Stimulated activated CD8-positive, alpha-beta memory T cell treated with anti-CD3 and anti-CD28 coated beads, Interleukin-15, amount 100 ng/mL, for 24 hours (primary cell): ENCODE data around the gene FRYL.
"Not testable (repeated sequence)": the region's sequence is repeated elsewhere in the genome, so short reads cannot be mapped to it uniquely, and the experiment has no call there.

Experiments
- DNase-seq: peaks from one replicate; pipeline ENCODE4 v3.0.0-alpha.2; 2020; ENCODE audit warnings: low read depth

The FRYL gene

DNA sequence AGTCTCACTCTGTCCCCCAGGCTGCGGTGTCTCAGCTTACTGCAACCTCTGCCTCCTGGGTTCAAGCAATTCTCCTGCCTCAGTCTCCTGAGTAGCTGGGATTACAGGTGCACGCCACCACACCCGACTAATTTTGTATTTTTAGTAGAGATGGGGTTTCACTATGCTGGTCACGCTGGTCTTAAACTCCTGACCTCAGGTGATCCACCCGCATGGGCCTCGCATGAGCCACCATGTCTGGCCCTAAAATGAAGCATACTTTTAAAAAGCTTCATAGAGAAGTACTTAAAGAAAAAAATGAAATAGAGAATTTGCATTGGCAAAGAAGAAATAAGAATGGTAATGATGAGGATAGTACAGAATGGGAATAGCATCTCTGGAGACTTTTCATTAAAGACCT lies 82.6 kb downstream of the FRYL start:
- not testable (repeated sequence) for DNase-seq

DNA sequence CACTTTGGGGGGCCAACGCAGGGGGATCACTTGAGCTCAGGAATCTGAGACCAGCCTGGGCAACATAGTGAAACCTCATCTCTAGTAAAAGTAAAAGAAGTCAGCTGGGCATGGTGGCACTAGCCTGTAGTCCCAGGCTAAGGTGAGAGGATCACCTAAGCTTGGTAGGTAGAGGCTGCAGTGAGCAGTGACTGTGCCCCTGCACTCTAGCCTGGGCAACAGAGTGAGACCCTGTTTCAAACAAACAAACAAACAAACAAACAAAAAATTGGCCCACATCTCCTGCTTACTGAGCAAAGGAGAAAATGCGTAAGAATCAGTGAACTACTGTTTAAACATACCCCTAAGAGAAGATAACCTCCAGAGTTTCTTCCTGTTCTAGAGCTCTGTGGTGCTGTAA lies 85.3 kb downstream of the FRYL start:
- no peak for DNase-seq

DNA sequence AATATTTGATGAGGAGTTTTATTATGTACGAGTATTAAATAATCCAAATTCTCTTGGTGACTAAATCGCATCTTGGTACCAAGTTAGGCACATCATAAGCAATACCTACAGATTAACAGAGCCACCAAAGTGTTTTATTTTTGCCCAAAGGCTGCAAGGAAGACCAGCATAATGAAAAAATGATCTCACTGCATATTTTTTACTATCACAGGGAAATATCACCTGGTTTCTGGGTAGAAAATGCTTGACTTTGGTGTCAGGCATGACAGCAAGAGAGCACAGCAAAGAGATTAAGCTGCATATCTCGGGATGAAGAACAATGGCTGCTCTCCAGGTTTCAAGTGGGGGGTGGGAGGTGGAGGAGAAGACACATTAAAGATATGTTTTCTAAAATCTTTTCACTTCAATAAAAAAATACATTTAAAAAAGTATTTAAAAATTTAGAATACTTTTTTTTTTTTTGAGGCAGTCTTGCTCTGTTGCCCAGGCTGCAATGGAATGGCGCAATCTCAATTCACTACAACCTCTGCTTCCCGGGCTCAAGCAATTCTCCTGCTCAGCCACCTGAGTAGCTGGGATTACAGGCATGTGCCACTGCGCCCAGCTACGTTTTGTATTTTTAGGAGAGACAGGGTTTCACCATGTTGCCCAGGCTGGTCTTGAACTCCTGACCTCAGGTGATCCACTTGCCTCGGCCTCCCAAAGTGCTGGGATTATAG lies 86.1 kb downstream of the FRYL start:
- DNase-seq: no peak

DNA sequence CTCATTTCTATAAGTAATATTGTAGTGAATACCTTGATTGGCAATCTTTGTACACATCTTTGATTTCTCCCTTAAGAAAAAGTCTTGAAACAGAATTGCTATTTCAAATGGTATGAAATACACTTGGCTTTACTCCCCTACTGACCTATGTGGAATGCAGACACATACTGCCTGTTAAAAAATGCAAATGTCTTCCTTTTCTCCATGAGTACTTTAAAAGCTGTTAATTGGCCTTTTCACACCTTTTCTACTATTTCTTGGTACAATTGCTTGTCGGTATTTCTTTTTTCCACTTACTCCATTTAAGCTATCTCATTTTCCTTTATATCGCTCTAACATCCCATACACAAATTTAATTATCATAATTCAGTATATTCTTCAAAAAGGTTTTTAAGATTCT lies 87.2 kb downstream of the FRYL start:
- no peak for DNase-seq

DNA sequence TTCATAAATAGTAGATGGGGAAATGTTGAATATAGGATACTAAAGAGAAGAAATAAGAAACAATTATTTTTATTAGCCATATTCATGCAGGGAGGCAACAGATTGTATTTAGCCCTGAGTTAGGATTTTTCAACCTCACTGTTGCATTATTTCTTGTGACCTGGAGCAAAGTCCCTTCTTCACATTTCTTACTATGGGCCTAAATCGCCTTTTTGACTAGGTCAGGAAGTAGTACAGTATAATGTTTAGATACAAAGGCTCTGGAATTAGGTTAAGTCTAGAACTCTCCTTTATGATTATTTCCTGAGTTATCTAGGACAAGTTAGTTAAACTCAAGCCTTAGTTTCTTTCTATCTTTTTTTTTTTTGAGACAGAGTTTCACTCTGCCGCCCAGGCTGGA lies 88.0 kb downstream of the FRYL start:
- DNase-seq: no peak

DNA sequence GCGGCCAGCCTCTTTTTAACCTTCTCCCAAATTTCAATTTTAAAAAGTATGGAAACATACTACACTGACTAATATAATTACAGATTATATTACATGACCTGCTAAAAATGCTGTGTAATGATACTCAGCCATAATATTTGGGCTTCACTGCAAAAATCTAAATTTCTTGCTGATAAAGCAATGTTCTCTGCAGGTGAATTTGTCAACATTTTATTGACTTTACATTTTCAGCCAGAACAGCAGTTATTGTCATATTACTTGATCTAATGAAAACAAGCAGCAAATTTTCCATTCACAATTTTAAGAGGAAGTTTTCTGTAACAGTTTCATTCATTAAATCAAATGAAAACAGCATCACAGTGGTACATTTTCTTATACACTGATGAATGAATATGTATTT lies 91.1 kb downstream of the FRYL start:
- no peak for DNase-seq

DNA sequence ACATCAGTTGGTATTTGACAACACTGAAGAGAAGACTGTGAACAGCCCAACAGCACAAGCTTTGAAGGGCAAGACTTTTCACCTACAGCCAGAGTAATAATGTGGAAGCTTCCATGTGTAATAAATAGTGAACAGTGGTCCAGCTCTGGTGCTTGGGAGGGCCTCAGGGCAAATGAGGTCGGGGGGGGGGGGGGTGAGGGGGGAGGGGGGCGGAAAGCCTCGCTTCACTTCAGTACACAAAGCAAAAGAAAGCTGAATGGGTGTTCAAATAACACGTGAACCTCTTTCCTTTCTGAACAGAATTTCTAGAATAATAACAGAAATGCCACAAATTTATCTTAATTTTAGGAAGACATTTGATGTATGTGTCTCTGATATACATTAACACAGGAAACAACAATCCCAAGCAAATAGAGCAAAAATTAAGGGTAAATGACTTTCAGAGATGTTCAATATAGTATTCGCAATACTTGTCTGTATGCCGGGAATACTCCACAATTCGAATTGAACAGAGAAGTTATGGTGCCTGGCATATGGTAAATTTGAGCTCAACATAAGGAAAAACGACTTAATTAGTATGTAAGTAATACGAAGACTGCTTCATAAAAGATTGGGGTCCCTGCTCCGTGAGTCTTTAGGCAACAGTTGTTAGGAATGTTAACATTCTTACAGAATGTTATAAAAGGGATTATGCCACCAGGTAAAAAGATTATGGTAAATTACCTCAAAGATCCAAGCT lies 92.6 kb downstream of the FRYL start:
- no peak for DNase-seq

DNA sequence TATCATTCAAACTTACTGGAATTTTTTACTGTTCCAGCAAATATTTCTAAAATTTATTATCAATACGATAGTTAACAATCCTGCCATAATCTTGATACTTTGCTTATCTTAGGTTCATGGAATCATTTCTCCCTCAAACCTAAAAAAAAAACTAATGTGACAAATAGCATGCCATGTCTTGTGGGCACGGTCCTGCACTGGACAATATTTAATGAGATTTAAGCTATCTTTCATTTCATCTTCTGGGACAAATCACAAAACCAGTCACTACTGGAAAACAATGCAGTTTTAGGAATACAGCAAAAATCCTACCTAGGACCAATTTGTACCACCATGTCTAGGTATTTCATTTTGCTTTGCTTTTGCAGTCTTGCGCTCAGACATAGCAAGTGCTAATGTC lies 93.7 kb downstream of the FRYL start:
- DNase-seq: no peak

DNA sequence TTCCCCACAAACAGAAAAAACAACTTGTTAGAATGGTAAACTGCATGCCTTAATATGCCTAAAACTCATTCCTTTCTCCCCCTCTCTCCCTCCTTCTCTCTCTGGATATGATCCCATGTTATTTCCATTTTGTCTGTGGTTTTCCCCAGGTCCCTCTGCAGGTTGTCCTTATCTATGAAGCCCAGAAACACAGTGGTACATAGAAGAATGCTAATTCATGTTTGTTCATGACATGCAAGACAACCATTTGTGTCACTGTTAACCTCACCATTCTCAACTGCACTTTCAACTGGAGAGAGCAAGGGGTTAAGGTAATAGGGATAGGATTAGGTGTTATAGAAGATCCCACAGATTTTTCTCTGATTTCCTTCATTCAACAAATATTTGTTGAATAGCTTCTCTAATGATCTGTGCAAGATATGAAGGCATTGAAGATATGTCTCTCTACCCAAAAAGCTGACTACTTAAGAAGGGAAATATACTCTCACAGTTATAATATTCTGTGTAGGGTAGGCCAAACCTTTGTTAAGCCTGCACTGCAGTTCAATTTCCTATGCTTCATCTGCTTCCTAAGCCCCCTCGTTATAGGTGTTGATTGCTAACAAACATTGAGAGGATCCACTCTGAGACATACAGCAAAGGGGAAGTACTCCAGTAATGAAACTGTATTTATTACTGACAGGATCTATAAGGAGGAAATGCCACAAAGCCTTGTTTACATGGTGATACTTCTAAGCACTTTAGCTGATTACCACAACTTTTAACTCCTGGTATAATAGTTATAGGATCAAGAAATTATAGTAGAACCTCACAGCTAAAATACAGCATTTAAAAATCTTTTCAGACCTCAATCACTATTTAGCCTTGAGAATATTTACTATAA lies 96.1 kb downstream of the FRYL start:
- no peak for DNase-seq

DNA sequence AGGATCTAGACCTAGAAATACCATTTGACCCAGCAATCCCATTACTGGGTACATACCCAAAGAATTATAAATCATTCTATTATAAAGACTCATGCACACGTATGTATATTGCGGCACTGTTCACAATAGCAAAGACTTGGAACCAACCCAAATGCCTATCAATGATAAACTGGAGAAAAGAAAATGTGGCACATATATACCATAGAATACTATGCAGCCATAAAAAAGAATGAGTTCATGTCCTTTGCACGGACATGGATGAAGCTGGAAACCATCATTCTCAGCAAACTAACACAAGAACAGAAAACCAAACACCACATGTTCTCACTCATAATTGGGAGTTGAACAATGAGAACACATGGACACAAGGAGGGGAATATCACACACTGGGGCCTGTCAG lies 97.2 kb downstream of the FRYL start:
- not testable (repeated sequence) for DNase-seq

DNA sequence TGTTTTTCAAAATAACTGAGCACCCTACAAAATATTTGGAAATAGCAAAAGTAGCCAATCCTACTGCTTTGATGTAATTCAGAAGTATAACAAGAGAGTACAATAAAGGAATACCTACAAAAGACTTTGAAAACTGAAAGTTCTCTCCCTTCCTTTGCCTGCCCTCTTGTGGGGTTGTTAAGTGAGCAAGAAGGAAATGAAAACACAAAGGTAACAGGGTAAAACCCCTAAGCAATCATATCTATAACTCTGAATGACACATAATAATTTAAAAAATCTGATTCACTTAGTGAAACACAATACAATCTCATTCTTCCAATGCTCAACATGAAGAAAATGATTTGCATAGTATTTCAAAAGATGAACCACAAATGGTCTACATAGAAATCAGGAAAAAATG lies 98.2 kb downstream of the FRYL start:
- DNase-seq: no peak

DNA sequence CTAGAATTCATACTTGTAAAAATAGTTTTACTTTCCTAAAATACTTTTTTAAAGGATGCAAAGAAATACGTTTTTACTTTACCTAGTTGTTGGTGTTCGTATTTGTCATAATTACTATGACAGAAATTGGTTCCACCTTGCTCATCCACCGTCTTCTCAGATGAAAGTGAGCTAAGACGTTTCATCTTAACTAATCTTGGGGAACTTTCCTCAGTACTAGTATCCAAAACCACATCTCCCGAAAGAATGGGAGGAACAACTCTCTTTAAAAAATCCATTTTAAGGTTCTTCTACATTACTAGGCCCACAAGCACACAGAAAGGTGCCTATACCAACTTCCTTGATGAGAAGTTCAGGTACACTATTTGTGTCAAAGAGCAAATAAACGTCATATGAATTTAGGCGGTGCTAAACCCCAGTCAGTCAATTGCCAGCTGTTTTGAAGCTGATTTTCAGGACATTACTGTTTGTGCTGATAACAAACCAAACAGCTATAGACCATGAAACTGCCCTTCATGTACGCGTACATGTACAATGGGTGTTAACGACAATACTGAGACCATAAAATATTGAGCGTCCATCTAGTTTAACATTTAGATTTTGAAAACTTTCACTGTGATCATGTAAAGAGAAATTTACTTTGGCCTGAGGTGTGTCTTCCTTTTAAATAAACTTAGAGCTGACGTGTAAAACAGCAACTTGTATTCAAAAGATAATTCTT lies 99.1 kb downstream of the FRYL start:
- DNase-seq: no peak

DNA sequence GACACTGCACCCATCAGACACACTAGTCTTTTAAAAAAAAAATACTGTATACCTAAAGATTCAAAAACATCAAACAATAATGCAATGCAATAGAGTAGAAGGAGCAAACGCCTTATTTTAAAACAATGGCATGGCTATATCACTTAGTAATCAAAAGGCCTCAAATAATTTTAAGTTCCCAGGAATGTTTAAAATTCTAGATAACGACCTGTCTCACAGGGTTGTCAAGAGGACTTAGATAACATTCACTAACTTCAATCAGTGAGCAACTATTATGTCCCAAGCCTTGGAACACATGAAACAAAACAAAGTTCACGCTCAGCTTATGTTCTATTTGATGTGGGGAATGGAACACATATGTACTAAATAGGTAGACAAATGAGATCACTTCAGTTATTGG lies 106.5 kb downstream of the FRYL start:
- DNase-seq: no peak

DNA sequence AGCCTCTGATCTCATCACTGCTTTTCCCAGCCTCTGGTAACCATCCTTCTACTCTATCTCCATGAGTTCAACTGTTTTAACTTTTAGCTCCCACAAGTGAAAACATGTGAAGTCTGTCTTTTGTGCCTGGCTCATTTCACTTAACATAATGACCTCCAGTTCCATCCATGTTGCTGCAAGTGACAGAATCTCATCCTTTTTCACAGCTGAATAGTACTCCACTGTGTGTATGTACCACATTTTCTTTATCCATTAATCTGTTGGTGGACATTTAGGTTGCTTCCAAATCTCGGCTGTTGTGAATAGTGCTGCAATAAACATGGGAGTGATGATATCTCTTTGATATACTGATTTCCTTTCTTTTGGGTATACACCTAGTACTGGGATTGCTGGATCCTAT lies 109.5 kb downstream of the FRYL start:
- DNase-seq: no peak

DNA sequence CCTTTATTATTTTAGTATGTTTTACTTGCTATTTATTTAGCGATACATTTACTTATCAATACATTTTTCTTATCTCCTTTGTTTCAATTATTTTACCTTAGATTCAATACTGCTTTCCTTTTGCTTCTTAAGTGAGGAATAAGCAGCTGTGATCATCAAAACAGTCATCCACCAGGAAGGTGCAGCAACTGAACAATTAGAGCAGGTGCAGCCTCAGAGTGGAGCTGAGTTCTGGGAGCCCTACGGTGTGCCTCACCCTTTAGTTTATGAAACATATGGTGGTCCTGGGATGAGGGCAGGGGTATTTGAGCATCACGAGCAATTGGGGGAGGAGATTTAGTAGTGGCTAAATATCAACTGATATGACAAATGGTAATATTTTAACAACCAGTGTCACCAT lies 111.0 kb downstream of the FRYL start:
- no peak for DNase-seq

DNA sequence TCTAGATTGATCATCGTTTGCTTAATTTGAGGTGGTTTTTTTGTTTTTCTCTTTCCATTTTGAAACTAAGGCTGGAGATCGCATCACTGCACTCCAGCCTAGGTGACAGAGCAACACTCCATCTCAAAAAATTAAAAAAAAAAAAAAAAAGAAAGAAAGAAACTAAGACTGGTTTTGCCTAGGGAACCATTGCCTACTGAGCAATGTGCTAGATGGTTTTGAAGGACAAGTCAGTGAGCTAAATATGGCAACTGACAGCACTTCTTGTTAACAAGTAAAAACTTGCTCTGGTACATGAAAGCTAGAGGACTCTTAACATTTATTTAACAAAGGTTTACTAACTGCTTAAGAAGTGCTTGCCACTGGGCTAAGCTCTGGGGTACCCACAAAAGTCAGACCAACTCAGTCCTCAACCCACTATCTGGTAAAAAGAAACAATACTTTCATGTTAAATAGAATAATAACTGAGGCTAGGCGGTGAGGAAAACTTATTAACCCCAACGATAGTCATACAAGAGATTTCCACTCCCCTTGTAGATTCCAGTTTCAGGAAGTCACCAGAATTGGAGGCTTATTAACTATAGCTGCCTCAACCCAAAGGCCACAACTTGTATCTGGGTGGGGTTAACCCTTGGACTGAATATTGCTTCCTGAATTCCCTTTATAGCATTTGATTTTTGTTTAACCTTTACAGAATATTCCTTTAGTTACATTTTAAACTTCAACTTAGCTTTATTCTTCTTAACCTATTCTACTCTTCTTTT lies 111.6 kb downstream of the FRYL start:
- DNase-seq: no peak

DNA sequence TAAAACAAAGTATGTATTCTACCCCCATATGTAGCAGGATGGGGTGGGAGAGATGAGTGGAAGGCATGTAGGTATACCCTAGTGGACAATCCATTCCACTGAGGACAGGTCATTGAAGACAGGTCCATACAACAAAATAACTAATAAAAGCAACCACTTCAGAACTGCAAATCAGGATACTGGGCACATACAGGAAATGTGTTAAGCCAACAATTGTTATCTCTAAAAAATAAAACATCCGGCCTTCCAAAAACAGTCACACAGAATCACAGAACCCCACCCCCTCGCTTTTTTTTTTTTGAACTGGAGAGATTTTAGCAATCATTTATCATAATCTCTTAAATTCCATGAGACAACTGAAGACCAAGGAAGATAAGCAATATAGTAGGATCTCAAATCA lies 112.9 kb downstream of the FRYL start:
- DNase-seq: no peak

DNA sequence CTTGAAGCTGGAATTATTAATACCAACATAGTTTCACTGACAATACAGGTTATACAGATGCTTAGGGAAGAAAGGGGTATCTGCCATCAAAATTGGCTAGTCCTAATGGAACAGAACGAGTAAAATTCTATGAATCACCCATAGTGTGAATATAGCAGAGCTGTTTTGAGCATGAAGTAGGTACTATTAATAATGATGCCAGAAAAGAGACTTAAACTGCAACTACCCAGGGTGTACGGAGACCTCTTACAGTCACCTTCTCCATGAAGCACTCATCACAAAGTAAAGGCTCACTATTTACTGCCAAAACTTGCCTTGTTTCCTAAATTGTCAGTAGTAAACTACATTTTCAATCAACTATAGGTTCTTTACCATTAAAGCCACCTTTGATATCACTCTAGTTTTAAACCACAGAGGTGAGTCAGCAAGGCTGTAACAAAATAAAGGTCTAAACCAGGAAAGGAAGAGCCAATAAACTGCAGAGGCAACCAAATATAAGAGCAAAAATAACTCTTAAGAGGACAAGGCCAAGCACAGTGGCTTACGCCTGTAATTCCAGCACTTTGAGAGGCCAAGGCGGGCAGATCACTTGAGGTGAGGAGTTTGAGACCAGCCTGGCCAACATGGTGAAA lies 114.4 kb downstream of the FRYL start:
- no peak for DNase-seq

DNA sequence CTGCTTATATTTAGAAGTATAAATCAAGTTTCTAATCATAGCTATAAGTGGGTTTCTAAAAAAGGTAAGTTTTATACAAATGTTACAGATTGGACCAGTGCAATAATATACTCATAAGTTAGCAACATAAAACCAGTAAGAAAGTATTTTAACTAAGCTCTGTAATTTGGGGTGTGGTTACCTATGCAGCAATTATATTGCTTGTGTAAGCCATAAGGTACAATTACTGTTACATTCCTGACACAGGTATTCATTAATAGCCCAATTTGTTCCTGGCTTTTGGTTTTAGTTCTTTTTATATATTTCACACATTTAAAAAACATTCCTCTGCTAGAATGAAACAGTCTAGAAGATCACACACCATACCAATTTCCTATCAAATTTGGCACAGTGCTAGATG lies 115.1 kb downstream of the FRYL start:
- DNase-seq: no peak

DNA sequence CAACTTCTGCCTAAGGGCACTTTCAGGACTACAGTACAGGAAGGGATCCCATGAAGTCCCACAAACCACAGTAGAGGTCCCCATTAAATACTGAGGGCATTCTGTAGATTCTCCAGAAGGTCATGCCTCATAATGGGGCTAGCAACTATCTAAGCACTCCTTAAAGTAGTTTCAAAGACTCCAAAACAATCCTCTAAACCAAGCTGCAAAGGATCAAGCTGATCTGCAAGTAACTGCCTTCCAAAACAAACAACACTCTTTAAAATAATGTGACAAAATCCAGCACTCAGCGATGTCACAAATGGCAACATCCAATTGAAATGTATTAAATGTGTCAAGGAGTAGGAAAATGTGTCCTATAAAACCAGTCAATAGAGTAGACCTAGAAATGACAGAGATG lies 118.7 kb downstream of the FRYL start:
- DNase-seq: no peak

DNA sequence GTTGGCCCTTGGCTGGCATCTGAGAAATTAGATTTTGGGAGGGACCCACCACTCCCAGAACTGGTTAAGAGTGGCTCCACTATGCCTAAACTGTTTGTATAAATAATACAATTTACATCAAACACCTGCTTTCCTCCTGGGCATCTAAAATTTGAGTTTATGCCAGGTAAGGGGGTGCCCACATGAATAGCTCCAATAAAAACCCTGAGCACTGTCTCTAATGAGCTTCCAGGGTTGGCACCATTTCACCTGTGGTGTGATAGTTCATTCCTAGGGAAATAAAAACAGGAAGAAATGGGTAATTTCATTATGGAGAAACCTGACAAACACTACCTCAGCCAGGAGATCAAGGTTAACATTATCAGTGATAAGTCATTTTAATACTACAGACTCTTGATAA lies 119.7 kb downstream of the FRYL start:
- DNase-seq: no peak
